H4 (cell line): Measurements from ENCODE around the gene RPS6KB1. TPM values are rescaled to one million over a fixed set of nuclear protein-coding genes. Genes with fewer than 3 reads are reported as not detected.
"Not testable (repeated sequence)": the region's sequence is repeated elsewhere in the genome, so short reads cannot be mapped to it uniquely, and the experiment has no call there.

Source experiments
- DNase-seq: peaks from one replicate; pipeline ENCODE4 v3.0.0-alpha.2; 2015; ENCODE audit warnings: low spot score
- total RNA-seq: library from RNA; depleted of rRNA; stranded (reverse); fragments of >200 nt; shearing (Covaris generic); gene quantifications from 2 replicates; pipeline ENCODE4 v1.2.3, GENCODE V29; 2014

Gene RPS6KB1
- total RNA-seq, 1 experiment from 2014 or later = 27.1 TPM

DNA sequence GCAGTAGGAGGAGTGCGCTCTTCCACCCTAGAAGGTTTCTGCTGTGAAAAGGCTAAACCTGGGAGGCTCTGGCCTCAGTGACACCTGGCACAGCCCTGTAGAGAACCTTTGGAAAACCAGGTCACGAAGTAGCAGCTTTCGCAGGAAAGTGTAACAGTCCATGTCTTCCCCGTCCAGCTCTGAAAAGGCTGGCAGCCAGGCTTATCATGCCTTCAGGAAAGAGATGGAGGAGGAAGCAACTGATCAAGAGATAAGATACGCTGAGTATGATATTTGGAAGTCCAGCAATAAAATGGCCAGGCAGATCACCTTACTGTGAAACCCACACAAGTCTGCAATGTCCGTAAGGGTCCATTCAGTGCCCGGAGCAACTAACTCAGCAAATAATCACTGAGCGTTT lies 22.4 kb upstream of the RPS6KB1 start:
- DNase-seq = no peak

DNA sequence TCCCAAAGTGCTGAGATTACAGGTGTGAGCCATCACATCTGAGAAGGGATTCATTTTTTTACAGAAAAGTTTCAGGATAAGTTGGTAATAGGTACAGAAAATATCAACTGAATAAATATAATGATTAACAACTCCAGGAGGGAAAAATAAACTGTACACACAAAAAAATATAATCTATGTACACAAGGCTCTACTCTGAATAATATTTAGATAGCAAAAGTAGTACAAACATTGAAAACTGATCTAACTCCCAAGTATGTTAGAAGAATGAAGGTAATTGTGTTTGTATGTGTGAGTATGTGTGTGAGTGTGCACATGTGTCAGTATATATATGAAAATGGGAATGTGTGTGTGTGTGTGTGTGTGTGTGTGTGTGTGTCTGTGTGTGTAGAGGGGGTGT lies 20.6 kb upstream of the RPS6KB1 start:
- DNase-seq = no peak

DNA sequence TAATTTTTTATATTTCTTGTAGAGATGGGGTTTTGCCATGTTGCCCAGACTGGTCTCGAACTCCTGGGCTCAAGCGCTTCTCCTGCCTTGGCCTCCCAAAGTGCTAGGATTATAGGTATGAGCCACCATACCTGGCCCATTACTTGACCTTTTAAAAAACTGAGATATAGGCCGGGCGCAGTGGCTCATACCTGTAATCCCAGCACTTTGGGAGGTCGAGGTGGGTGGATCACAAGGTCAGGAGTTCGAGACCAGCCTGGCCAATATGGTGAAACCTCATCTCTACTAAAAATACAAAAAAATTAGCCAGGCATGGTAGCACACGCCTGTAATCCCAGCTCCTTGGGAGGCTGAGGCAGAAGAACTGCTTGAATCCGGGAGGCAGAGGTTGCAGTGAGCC lies 19.5 kb upstream of the RPS6KB1 start:
- DNase-seq = not testable (repeated sequence)

DNA sequence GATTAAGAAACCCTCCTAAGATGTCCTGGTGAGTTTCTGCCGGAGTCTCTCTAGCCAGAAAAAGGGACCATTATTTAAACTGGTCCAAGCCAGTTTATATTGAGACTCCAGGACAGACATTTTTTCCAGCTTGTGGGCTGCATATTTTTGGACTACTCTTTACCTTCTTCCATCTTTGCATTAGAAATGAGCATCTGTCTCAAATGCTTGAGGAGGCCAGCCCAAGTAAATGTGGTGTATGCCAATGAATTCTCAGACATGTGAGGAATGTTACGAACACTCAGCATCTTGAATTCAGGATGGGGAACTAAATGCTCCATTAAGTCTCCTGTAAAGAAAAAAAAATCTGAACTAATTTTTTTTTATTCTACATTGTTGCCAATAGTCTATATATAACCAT lies 18.5 kb upstream of the RPS6KB1 start:
- DNase-seq = no peak

DNA sequence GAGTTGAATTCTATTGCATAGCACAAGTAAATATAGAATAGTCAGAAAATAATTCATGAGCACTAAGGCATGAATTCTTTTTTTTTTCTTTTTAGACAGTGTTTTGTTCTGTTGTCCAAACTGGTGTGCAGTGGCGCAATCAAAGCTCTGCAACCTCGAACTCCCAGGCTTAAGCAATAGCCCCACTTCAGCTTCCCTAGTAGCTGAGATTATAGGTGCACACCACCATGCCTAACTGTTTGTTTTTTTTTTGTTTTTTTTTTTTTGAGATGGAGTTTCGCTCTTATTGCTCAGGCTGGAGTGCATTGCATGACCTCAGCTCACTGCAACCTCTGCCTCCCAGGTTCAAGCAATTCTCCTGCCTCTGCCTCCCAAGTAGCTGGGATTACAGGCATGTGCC lies 16.8 kb upstream of the RPS6KB1 start:
- DNase-seq = no peak

DNA sequence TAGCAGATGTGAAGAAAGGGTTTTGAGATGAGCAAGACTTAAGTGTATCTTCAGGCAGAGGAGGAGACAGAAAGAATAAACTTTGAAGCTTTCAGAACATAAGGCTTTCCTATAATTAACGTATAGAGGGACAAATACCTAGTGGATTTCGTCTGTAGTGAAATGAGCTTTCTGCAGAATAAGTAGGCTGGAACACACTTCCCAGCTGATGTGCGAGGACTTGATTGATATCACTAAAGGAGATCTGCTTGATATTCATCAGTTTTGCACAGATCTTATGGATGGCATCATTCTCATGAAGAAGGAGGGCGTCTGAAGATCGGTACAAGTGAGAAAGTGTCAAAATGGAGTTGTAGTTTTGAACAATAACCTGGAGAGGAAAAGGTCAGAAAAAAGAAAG lies 15.0 kb upstream of the RPS6KB1 start:
- no peak for DNase-seq

DNA sequence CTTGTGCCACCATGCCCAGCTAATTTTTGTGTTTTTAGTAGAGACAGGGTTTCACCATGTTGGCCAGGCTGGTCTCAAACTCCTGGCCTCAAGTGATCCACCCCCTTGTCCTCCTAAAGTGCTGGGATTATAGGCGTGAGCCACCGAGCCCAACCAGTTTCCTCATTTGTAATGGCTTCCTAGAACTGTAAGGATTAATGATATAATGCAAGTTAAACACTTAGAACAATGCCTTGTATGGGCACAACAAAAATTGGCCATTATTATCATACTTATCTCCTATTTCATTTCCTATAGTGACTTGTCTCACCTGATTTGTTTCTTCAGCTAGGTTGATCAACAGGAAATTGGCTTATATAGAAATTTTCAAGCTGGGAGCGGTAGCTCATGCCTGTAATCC lies 14.3 kb upstream of the RPS6KB1 start:
- DNase-seq = no peak

DNA sequence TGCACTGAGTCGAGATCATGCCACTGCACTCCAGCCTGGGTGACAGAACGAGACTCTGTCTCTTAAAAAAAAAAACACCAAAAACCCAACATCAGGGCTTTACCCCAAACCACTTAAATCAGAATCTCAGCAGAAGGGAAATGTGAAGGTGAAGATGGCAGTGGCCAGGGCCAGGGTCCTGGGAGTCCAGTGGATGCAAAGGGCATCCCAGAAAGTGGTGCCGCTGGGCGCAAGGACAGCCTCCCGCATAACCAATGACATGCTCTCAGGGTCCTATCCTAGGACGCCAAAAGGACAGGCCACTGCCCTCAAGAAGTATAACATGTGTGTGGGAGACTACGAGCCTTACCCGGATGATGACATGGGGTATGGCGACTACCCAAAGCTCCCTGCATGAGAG lies 8.1 kb upstream of the RPS6KB1 start:
- DNase-seq = no peak

DNA sequence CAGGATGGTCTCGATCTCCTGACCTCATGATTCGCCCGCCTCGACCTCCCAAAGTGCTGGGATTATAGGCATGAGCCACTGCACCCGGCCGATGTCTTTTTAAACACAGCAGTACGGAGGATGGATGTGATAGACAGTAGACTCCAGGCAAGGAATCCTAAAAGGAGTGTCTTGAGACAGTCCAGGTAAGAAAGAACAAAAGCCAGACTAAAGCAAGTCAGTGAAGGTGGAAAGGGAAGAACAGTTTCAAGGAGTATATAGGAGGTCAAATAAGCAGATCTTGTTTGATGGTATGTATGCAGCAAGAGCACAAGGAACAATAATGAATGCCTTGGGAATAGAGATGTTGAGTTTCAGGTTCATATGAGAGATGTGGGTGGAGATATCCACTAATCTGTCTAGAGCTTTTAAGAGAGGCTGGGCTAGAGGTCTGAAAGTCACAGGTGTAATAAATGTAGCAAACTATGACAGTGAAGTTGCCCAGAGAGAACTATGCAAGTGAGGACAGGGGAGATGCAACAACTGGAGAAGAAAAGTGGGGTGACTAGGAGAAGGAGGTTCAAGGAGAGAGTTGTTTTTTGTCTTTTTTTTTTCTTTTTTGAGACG lies 4.7 kb upstream of the RPS6KB1 start:
- DNase-seq = no peak

DNA sequence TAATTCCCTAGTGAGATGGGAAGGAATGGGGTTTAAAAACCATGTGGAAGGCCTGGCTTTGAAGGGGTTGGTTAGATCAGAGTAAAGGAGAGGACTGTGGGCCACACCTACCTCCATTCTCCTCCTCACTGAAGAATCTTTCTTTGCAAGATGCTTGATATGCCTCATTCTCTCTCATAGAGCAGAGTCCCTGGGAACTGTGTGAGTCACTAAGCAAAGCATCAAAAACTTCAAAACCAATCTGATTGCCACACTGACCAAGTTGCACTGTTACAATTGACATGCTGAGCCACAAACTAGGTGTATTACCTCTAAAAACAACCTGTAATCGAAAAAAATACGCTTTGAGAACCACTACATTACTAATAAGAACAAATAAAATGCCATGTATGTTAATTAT lies 2.2 kb upstream of the RPS6KB1 start:
- no peak for DNase-seq

DNA sequence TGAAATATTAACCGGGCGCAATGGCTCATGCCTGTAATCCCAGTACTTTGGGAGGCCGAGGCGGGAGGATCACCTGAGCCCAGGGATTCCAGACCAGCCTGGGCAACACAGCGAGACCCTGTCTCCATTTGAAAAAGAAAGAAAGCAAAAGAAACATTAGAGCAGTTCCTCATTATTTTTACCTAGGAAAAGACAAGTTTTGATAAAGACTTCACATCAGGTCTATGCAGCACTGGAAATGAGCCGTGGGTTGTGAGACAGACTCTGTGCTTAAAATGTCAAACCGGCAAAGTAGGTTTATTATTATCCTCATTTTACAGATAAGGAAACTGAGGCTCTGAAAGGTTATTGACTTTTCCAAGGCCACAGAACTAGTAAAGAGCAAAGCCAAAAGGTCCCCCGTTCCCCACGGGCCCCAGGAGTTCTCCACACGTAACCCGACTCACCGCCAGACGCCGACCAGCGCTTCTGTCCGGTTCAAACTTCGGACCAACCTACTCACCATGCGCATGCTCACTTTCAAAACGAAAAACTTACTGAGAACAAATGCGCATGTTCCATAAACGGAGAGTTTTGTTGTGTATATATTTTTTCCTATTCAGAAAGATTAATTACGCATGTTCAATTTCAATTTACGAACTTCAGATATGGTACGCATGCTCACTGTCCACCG lies 534 bp upstream of the RPS6KB1 start:
- no peak for DNase-seq

DNA sequence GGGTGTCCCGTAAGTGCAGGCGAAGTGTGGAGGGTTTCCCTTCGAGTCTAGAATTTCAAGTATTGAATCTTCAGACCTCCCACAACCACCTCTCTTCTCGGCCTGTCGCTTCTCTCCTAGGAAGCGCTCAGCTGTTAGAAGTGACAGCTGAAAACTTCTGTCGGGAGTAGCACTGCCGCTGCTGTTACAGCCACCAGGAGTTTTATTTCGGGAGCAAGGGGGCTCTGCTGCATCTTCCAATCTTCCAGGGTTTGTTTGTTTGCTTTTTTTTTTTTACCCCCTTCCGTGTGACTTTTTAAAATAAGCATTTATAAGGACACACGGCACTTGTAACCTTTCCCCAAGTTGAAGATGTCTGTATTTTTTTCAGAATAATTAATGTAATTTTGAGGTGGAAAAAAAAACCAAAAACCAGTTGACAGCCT lies 767 bp downstream of the RPS6KB1 start:
- DNase-seq = no peak

DNA sequence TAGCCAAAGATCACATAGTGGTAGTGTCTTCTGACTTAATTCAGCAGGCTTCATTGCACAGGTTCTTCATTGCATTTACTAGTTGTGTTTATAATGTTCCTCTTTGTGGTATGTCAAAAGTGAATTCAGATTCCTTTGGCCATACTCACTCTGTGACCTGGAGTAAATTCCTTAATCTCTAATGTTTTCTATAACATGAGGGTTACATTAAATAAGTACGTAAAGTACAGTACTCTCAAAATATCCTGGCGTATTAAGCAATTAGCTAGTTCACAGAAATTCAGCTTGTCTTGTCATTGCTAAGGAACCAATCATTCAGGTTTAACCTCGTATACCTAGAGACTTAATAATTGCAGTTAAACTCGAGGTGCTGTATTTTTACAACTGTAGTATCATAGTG lies 4.2 kb downstream of the RPS6KB1 start:
- no peak for DNase-seq

DNA sequence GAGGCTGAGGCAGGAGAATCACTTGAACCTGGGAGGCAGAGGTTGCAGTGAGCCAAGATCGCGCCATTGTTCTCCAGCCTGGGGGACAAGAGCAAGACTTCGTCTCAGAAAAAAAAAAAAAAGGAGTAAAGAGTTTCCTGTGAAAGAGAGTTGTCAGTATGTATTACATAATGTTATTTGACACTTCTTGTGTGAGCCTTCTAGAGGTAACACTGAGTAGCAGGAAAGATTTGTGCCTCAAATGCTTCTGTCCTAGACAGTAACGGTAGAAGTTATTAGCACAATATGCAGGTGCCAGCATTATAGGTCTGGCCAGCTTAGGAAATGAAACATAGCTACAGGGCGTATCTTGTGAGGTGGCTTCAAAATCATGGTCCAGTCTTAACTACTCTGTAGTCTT lies 6.2 kb downstream of the RPS6KB1 start:
- peak; percentile 31 for DNase-seq

DNA sequence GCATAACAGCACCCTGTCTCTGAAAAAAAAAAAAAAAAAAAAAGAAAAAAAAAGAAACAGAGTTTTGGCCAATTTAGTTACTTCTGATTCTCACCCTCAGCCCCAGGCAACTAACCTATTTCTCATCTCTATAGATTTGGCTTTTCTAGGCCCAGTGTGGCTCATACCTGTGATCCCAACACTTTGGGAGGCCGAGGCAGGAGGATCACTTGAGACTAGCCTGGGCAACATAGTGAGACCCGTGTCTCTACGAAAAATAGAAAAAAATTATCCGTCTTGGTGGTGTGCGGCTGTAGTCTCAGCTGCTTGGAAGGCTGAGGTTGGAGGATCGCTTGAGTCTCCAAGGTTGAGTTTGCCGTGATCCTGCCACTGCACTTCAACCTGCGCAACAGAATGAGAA lies 8.7 kb downstream of the RPS6KB1 start:
- DNase-seq = no peak

DNA sequence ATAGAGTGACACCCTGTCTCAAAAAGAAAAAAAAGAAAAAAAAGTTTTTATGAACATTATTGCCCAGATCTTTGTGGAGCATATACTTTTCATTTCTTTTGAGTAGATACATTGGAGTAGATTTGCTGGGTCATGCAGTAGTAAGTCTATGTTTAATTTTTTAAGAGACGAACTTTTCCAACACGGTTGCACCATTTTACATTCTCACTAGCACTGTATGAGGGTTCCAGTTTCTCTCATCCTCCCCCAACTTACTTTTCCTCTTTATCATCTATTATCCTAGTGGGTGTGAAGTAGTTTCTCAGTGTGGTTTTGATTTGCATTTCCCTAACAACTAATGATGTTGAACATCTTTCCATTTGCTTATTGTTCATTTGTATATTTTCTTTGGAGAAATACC lies 10.5 kb downstream of the RPS6KB1 start:
- DNase-seq = no peak

DNA sequence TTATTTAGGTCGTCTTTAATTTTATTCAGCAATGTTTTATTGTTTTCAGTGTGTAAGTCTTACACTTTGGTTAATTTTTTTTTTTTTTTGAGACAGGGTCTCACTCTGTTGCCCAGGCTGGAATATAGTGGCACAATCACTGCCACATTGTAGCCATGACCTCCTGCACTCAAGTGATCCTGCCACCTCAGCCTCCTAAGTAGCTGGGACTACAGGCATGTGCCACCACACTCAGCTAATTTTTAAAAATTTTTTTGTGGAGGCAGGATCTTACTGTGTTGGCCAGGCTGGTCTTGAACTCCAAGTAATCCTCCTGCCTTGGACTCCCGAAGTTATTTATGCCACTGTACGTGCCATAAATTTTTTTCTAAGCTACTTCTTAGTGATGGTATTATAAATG lies 14.5 kb downstream of the RPS6KB1 start:
- DNase-seq = no peak

DNA sequence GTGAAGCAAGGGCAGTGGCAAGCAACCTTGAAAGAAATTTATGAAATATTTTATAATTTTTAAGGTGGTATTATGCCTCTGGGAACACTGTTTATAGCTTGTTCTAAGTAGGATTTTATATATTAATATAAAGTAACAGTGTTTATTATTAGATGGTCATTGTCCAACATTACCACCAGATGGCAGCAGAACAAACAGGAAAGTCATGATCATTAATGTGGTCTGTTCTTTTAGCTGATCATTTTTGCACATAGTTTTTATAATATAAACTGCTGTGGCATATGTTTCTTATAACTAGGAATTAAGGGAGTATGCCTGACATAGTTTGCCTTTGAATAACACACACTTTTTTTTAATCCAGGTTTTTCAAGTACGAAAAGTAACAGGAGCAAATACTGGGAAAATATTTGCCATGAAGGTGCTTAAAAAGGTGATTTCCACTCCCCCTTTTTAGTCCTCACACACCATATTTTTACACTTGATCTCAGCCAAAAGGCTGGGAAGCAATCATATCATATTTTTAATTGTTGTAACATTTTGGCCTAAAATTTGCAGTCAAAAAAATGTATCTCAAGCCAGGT lies 21.4 kb downstream of the RPS6KB1 start:
- peak; percentile 45 for DNase-seq

DNA sequence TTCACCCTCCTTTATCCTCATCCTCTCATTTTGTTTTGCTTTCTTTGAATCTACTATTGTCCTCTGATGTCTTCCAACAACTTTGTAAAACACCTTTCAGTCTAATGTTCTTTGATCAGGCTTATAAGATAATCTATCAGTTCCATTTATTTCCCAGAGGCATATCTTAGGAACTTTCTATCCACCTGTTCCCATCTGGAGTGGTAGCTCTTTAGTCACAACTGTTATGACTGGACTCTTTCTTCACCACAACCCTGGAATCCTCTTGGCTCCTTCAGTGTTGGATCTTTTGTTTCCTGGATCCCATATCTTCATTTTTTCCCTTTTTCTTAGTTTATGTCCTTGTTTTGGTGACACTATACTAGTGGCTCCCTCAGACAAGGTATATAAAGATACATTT lies 23.5 kb downstream of the RPS6KB1 start:
- DNase-seq = no peak

DNA sequence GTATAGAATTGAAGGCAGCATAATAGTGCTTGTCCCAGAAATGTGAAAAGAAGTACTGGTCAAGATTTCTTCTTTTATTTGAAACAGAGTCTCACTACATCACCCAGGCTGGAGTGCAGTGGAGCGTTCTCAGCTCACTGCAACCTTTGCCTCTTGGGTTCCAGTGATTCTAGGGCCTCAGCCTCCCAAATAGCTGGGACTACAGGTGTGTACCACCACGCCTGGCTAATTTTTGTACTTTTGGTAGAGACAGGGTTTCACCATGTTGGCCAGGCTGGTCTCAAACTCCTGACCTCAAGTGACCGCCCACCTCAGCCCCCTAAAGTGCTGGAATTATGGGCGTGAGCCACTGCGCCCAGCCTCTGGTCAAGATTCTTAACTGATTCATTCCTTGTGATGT lies 27.7 kb downstream of the RPS6KB1 start:
- DNase-seq = not testable (repeated sequence)

DNA sequence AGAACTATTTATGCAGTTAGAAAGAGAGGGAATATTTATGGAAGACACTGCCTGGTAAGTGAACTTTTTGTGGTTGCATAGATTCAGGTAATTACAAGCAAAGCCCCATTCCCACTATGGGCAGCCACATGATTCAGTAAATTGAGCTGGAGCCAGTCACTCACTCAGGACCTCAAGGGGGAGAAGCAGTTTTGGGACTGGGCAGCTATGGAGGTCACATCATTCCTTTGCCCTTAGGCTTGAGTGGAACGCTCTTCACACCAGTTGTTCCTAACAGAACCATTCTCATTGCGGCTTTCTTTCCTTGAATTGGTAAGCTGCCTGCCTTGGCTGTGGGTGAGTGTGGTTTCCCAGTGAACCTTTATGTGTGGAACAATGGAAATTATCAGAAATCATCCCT lies 37.2 kb downstream of the RPS6KB1 start:
- not testable (repeated sequence) for DNase-seq

DNA sequence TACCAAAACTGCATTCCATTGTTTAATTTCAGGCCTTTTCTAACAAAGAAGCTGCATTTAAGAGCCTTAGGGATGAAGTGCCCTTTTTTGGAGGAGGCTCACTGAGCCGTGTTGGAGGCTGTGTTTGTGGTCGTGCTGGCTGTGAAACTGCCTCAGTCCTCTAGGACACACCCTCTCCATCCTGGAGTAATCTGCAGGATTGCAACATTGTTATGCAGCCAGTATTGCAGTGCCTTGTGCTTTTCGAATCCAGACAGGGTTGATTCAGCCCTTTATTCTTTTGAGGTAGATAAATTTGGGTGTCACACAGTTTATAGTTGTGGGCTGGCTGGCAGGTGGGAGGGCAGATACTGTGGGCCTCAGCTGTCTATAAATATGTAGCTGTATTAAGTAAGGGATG lies 37.8 kb downstream of the RPS6KB1 start:
- DNase-seq = peak; percentile 20

DNA sequence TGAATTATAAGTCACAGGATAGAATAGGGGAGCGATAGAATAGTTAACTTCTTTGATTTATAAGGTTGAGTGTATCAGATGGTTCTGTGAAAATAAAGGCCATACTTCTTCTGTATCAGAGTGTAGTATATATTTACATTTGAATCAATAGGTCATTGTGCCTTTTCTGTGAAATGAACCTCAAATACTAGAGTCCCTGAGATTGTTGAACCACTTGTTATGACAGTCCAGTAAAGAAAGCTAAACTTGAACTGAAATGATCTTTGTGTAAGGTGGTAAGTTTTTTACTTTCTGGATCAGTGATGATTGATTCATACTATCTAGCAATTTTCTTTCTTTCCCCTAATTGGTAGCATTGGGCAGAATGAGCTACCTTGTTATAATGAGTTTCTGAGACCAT lies 40.4 kb downstream of the RPS6KB1 start:
- not testable (repeated sequence) for DNase-seq

DNA sequence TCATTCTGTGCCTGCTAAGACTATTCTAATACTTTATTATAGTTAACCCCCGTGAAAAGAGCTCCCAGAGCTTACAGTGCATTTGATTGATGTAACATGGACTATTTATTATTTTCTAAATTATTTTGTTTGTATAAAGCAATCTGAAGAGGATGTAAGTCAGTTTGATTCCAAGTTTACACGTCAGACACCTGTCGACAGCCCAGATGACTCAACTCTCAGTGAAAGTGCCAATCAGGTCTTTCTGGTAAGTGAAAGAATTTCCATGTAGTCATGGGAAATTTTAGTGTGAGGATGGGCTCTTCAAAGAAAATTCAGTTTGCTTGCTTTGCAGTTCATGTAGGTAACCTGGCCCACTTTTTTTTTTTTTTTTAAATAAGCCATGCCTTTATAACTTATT lies 47.8 kb downstream of the RPS6KB1 start:
- not testable (repeated sequence) for DNase-seq
